ENCODE data around the gene KCND3. TPM values are rescaled to one million over a fixed set of nuclear protein-coding genes. Genes with fewer than 3 reads are reported as not detected.

KCND3 gene
- polyA plus RNA-seq, 1 donor (not counting 4 experiments of a cell fraction or from before 2014, with no cell fraction given) = 0.21 TPM

DNA sequence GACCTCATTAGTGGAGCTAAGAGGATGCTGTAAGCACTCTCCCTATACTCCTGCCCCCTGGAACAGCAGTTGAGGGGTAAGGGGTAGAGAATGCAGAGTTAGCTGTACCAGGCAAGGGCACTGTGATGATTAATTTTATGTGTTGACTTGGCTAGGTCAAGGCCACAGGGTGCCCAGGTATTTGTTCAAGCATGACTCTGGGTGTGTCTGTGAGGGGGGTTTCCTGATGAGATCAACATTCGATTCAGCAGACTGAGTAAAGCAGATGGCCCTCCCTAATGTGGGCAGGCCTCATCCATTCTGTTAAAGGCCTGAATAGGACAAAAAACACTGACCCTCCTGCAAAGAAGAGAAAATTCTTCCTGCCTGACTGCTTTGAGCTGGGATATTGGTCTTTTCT lies 110.8 kb downstream of the KCND3 start:
- H3K4me3 ChIP-seq (ENCODE audit: control insufficient read depth in 2 of 3, extremely low read depth in 1 of 3, insufficient read depth in 2 of 3, low read depth in 1 of 3, low read length in 3 of 3) = no peak overlapping the region
- H3K4me1 ChIP-seq (ENCODE audit: control insufficient read depth, extremely low read depth, insufficient read depth, low read length) = peaks cover 4% of the 10 kb centered on the region
- dilution Hi-C loops (cut with MboI; ENCODE audit: extremely low pct_ligation_motif_present, low sequenced_read_pairs) = no loop called here
- no peaks in the 10 kb centered on the region for H3K36me3 ChIP-seq (ENCODE audit: control insufficient read depth in 2 of 2, extremely low read depth in 1 of 2, insufficient read depth in 2 of 2, low read length in 2 of 2)
- DNase-seq (ENCODE audit: low read depth, low spot score) (peak; percentile 0), FAIRE-seq (no peak)
- H3K79me2 ChIP-seq (ENCODE audit: control insufficient read depth, insufficient read depth, low read length) = no peaks in the 10 kb centered on the region
- TF ChIP-seq EZH2 (IDR thresholded peaks at IDR 0.05; ENCODE audit: low read length) = no peak
- TF ChIP-seq, protein P1, sequence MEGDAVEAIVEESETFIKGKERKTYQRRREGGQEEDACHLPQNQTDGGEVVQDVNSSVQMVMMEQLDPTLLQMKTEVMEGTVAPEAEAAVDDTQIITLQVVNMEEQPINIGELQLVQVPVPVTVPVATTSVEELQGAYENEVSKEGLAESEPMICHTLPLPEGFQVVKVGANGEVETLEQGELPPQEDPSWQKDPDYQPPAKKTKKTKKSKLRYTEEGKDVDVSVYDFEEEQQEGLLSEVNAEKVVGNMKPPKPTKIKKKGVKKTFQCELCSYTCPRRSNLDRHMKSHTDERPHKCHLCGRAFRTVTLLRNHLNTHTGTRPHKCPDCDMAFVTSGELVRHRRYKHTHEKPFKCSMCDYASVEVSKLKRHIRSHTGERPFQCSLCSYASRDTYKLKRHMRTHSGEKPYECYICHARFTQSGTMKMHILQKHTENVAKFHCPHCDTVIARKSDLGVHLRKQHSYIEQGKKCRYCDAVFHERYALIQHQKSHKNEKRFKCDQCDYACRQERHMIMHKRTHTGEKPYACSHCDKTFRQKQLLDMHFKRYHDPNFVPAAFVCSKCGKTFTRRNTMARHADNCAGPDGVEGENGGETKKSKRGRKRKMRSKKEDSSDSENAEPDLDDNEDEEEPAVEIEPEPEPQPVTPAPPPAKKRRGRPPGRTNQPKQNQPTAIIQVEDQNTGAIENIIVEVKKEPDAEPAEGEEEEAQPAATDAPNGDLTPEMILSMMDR (optimal IDR thresholded peaks at IDR 0.05 in 1 of 3, IDR thresholded peaks at IDR 0.05 in 1 of 3, conservative IDR thresholded peaks at IDR 0.05 in 1 of 3; ENCODE audit: extremely low read depth in 1 of 3, insufficient read depth in 2 of 3, low read length in 3 of 3) = no peak
- no peak overlapping the region for H3K9ac ChIP-seq (ENCODE audit: control insufficient read depth, extremely low read depth, insufficient read depth, low read length)
- H3K27me3 ChIP-seq (ENCODE audit: control insufficient read depth, extremely low read depth, insufficient read depth, low read length) = no peaks in the 10 kb centered on the region
- H3K27ac ChIP-seq (ENCODE audit: control insufficient read depth, insufficient read depth, low read length) = no peak overlapping the region
- H3K9me3 ChIP-seq (ENCODE audit: control insufficient read depth, low read depth, low read length) = no peaks in the 10 kb centered on the region
- H2AFZ ChIP-seq (ENCODE audit: control insufficient read depth, low read length) = no peak overlapping the region
- no peak overlapping the region for H3K4me2 ChIP-seq (ENCODE audit: control insufficient read depth, extremely low read depth, insufficient read depth, low read depth, low read length)
- no peaks in the 10 kb centered on the region for H3K9me1 ChIP-seq (ENCODE audit: control insufficient read depth, extremely low read depth, insufficient read depth, low read length)
- H4K20me1 ChIP-seq (ENCODE audit: control insufficient read depth, extremely low read depth, insufficient read depth, low read length) = no peaks in the 10 kb centered on the region

DNA sequence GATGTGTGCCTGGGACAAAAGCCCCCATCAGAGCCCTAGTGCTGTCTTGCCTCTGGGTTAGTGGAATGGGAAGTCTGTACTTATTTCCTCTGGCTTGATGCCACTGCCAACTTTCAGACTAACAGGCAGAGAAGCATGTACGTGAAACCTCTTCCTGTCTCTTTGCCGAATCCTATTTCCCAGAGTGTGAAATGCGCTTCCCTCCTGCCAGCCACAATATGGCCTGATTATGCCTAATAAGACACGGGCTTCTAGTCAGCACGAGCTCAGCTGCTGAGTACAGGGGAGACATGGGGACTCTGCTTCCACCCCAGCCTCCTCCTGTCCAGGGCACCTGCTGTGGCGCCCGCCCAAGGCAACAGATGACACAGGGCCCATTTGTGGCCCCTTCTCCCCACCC lies 111.4 kb downstream of the KCND3 start:
- TF ChIP-seq, protein P1 (optimal IDR thresholded peaks at IDR 0.05 in 1 of 3, IDR thresholded peaks at IDR 0.05 in 1 of 3, conservative IDR thresholded peaks at IDR 0.05 in 1 of 3; ENCODE audit: extremely low read depth in 1 of 3, insufficient read depth in 2 of 3, low read length in 3 of 3) = no peak
- TF ChIP-seq EZH2 (IDR thresholded peaks at IDR 0.05; ENCODE audit: low read length) = no peak
- H3K9ac ChIP-seq (ENCODE audit: control insufficient read depth, extremely low read depth, insufficient read depth, low read length) = no peak overlapping the region
- dilution Hi-C loops (cut with MboI; ENCODE audit: extremely low pct_ligation_motif_present, low sequenced_read_pairs) = no loop called here
- H3K27ac ChIP-seq (ENCODE audit: control insufficient read depth, insufficient read depth, low read length) = no peak overlapping the region
- no peaks in the 10 kb centered on the region for H3K36me3 ChIP-seq (ENCODE audit: control insufficient read depth in 2 of 2, extremely low read depth in 1 of 2, insufficient read depth in 2 of 2, low read length in 2 of 2)
- no peak for DNase-seq (ENCODE audit: low read depth, low spot score)
- H3K4me1 ChIP-seq (ENCODE audit: control insufficient read depth, extremely low read depth, insufficient read depth, low read length) = peaks cover 4% of the 10 kb centered on the region
- H3K9me3 ChIP-seq (ENCODE audit: control insufficient read depth, low read depth, low read length) = no peaks in the 10 kb centered on the region
- H2AFZ ChIP-seq (ENCODE audit: control insufficient read depth, low read length) = no peak overlapping the region
- no peaks in the 10 kb centered on the region for H4K20me1 ChIP-seq (ENCODE audit: control insufficient read depth, extremely low read depth, insufficient read depth, low read length)
- no peaks in the 10 kb centered on the region for H3K79me2 ChIP-seq (ENCODE audit: control insufficient read depth, insufficient read depth, low read length)
- H3K4me2 ChIP-seq (ENCODE audit: control insufficient read depth, extremely low read depth, insufficient read depth, low read depth, low read length) = no peak overlapping the region
- H3K4me3 ChIP-seq (ENCODE audit: control insufficient read depth in 2 of 3, extremely low read depth in 1 of 3, insufficient read depth in 2 of 3, low read depth in 1 of 3, low read length in 3 of 3) = no peak overlapping the region
- no peaks in the 10 kb centered on the region for H3K27me3 ChIP-seq (ENCODE audit: control insufficient read depth, extremely low read depth, insufficient read depth, low read length)
- no peaks in the 10 kb centered on the region for H3K9me1 ChIP-seq (ENCODE audit: control insufficient read depth, extremely low read depth, insufficient read depth, low read length)
- no peak for FAIRE-seq

Data from keratinocyte (primary cell).